Natural killer cell (primary cell): Measurements from ENCODE around the gene VPS9D1. TPM values are rescaled to one million over a fixed set of nuclear protein-coding genes. Genes with fewer than 3 reads are reported as not detected.

Experiments used
- ATAC-seq, 3 donors: fragments of 150-1000 bp in 2 of 3; fragments of 200-7000 bp in 1 of 3; cut with Tn5 transposase; 1 replicate in 1 of 3; 2 replicates in 2 of 3; pipeline ENCODE4 v1.10.0; 2021; ENCODE audit warnings: mild to moderate bottlenecking in 2 of 3, moderate library complexity in 2 of 3
- DNase-seq, 2 donors: peaks; one replicate each; pipeline versions ENCODE4 v3.0.0 to v3.0.0-alpha.2; 2013 to 2021; ENCODE audit warnings: mixed read lengths in 1 of 2
- H3K27ac ChIP-seq: one replicate; pipeline ENCODE4 v1.5.1; 2013; ENCODE audit warnings: mild to moderate bottlenecking, low read length
- H3K27me3 ChIP-seq: one replicate; pipeline ENCODE4 v1.6.1; 2013; ENCODE audit warnings: low read length; ENCODE audit not compliant: control insufficient read depth, insufficient read depth
- H3K36me3 ChIP-seq: one replicate; pipeline ENCODE4 v1.6.1; 2013; ENCODE audit warnings: low read length; ENCODE audit not compliant: control insufficient read depth, insufficient read depth
- H3K4me1 ChIP-seq: one replicate; pipeline ENCODE4 v1.6.1; 2013; ENCODE audit warnings: low read length; ENCODE audit not compliant: control insufficient read depth, insufficient read depth
- H3K4me3 ChIP-seq: one replicate; pipeline ENCODE4 v1.5.1; 2013; ENCODE audit warnings: low read length
- H3K9me3 ChIP-seq: one replicate; pipeline ENCODE4 v1.6.1; 2013; ENCODE audit warnings: low read length; ENCODE audit not compliant: control insufficient read depth, insufficient read depth
- H3K27ac Mint-ChIP-seq, 2 donors: one replicate each; pipeline ENCODE4 v1.8.0; 2022; ENCODE audit warnings: mild to moderate bottlenecking in 2 of 2, mixed read lengths in 2 of 2, moderate library complexity in 1 of 2
- H3K27me3 Mint-ChIP-seq, 2 donors: one replicate each; pipeline ENCODE4 v1.8.0; 2022; ENCODE audit warnings: low read depth in 2 of 2, mixed read lengths in 2 of 2
- H3K36me3 Mint-ChIP-seq: one replicate; pipeline ENCODE4 v1.8.0; 2022; ENCODE audit warnings: mixed read lengths
- H3K4me1 Mint-ChIP-seq, 2 donors: one replicate each; pipeline ENCODE4 v1.8.0; 2022; ENCODE audit warnings: mixed read lengths in 2 of 2
- H3K4me3 Mint-ChIP-seq: one replicate; pipeline ENCODE4 v1.8.0; 2022; ENCODE audit warnings: mild to moderate bottlenecking, moderate library complexity, mixed read lengths
- H3K9me3 Mint-ChIP-seq, 2 donors: one replicate each; pipeline ENCODE4 v1.8.0; 2022; ENCODE audit warnings: mixed read lengths in 2 of 2
- CTCF ChIP-seq: fragments of 200-600 bp; IDR thresholded peaks from one replicate; pipeline ENCODE4 v1.8.0; 2022; ENCODE audit warnings: antibody characterized with exemption
- WGBS: methylation state at CpG from one replicate; pipeline ENCODE4 v1.1.7; 2013; ENCODE audit warnings: missing lambda C conversion rate; ENCODE audit not compliant: insufficient coverage; 5-methylcytosine and 5-hydroxymethylcytosine counted together
- intact Hi-C: fragments of 100-400 bp; cut with micrococcal nuclease; formaldehyde crosslinking; loops from one replicate; pipeline ENCODE4 v1.14.2; 2022
- total RNA-seq, 4 donors: library from RNA; stranded (reverse); fragments of 120-200 nt in 1 of 4; gene quantifications; one replicate each; pipeline versions ENCODE4 v1.2.3 to v1.2.4, GENCODE V29; 2013 to 2022

The VPS9D1 gene
- 10 to 100 TPM; 31.7 to 43.0 (median 35.4) TPM for total RNA-seq
- 10.1 TPM for total RNA-seq (2013)

GRCh38 chr16:89720813-89721545 is at the start of gene VPS9D1, which contains the start of gene ZNF276:
Gene VPS9D1, minus strand, starts transcription at chr16:89720898. Its CDS starts 37 bp downstream, at chr16:89720861.
Gene ZNF276, plus strand, starts transcription at chr16:89721537. Its CDS starts 104 bp downstream, at chr16:89721641.
- H3K9me3 Mint-ChIP-seq: no peaks in the 10 kb centered on the region
- H3K27me3 Mint-ChIP-seq: no peaks in the 10 kb centered on the region
- H3K36me3 ChIP-seq: peaks cover 31% of the 10 kb centered on the region
- H3K27me3 ChIP-seq: no peaks in the 10 kb centered on the region
- H3K4me3 Mint-ChIP-seq: peak within 1 kb of the TSS; percentile 98
- DNase-seq (peak; percentile 79 to 92), ATAC-seq (peak; percentile 54 to 73 (median 56))
- TF ChIP-seq CTCF: no peak
- H3K36me3 Mint-ChIP-seq: no peaks in the 10 kb centered on the region
- H3K4me3 ChIP-seq: peak within 1 kb of the TSS; percentile 98
- H3K27ac Mint-ChIP-seq: peak within 1 kb of the TSS; percentile 94 to 97
- peak within 1 kb of the TSS; percentile 92 for H3K27ac ChIP-seq
- H3K9me3 ChIP-seq: no peaks in the 10 kb centered on the region
- H3K4me1 ChIP-seq: peaks cover 53% of the 10 kb centered on the region
- peaks cover 20 to 40% of the 10 kb centered on the region in 2 donors for H3K4me1 Mint-ChIP-seq
- WGBS: under 1% methylated on average over 103 of the region's 103 CpGs
- intact Hi-C loops: loop anchor here (1.0 to 5.0 kb wide), 2 partner anchors 44 to 141 kb away; no protein-coding TSS in a partner anchor

- Histone ChIP-seq H3K4me3 (no peak overlapping the region), H3K27me3 (no peaks in the 10 kb centered on the region), H3K27ac (no peak overlapping the region), H3K4me1 (peaks cover 4% of the 10 kb centered on the region), H3K36me3 (peaks cover 3% of the 10 kb centered on the region), H3K9me3 (no peaks in the 10 kb centered on the region)
- H3K9me3 Mint-ChIP-seq: no peaks in the 10 kb centered on the region
- no peak overlapping the region for H3K27ac Mint-ChIP-seq
- no peak overlapping the region for H3K4me3 Mint-ChIP-seq
- H3K27me3 Mint-ChIP-seq: no peaks in the 10 kb centered on the region
- H3K4me1 Mint-ChIP-seq: peaks cover 0 to under 1% of the 10 kb centered on the region in 2 donors
- intact Hi-C loops: no loop called here
- no peak for ATAC-seq
- DNase-seq: no peak
- WGBS: 97% methylated on average over 16 of the region's 16 CpGs
- H3K36me3 Mint-ChIP-seq: no peaks in the 10 kb centered on the region
- no peak for TF ChIP-seq CTCF
Observed at GRCh38 chr16:89770367-89770766, 49.7 kb upstream of the VPS9D1 start.

- peak overlapping the region; percentile 93 for H3K4me3 Mint-ChIP-seq
- intact Hi-C loops: loop anchor here (1.0 kb wide), 1 partner anchor 44 kb away; the partner anchor contains the start of gene ZNF276
- 62% methylated on average over 10 of the region's 10 CpGs for WGBS
- Histone ChIP-seq H3K27ac (peak overlapping the region; percentile 83), H3K36me3 (peaks cover 8% of the 10 kb centered on the region), H3K4me1 (peaks cover 46% of the 10 kb centered on the region), H3K4me3 (peak overlapping the region; percentile 39), H3K27me3 (no peaks in the 10 kb centered on the region), H3K9me3 (no peaks in the 10 kb centered on the region)
- no peak for ATAC-seq
- peaks cover 31 to 39% of the 10 kb centered on the region in 2 donors for H3K4me1 Mint-ChIP-seq
- H3K27ac Mint-ChIP-seq: peak overlapping the region; percentile 95 to 98
- no peaks in the 10 kb centered on the region for H3K36me3 Mint-ChIP-seq
- no peak for DNase-seq
- no peaks in the 10 kb centered on the region for H3K27me3 Mint-ChIP-seq
- no peaks in the 10 kb centered on the region for H3K9me3 Mint-ChIP-seq
- TF ChIP-seq CTCF: no peak
Observed at GRCh38 chr16:89765292-89765830, 44.7 kb upstream of the VPS9D1 start.
